ENCODE results near the gene ZNF701. TPM values are rescaled to one million over a fixed set of nuclear protein-coding genes. Genes with fewer than 3 reads are reported as not detected.

Gene ZNF701
- total RNA-seq, 4 donors from 2014 or later, result 12.2 to 21.1 (median 17.6) TPM

- no peak for TF ChIP-seq CTCF (IDR thresholded peaks at IDR 0.05; ENCODE audit: low read depth)
Measured at GRCh38 chr19:52566121-52566520, 4.0 kb upstream of the ZNF701 start.

- no peak for TF ChIP-seq CTCF (IDR thresholded peaks at IDR 0.05; ENCODE audit: low read depth)
Measured at GRCh38 chr19:52566588-52566987, 3.5 kb upstream of the ZNF701 start.

- TF ChIP-seq CTCF (IDR thresholded peaks at IDR 0.05; ENCODE audit: low read depth), result no peak
Measured at GRCh38 chr19:52567921-52568320, 2.2 kb upstream of the ZNF701 start.

- TF ChIP-seq CTCF (IDR thresholded peaks at IDR 0.05; ENCODE audit: low read depth), result no peak
Measured at GRCh38 chr19:52584736-52585440, 14.8 kb downstream of the ZNF701 start.

- TF ChIP-seq CTCF (IDR thresholded peaks at IDR 0.05; ENCODE audit: low read depth), result no peak
Measured at GRCh38 chr19:52585604-52586003, 15.5 kb downstream of the ZNF701 start.

- TF ChIP-seq CTCF (IDR thresholded peaks at IDR 0.05; ENCODE audit: low read depth), result no peak
Measured at GRCh38 chr19:52590728-52591127, 20.6 kb downstream of the ZNF701 start.

GRCh38 chr19:52592301-52592700 lies 22.2 kb downstream of the ZNF701 start:
- TF ChIP-seq CTCF (IDR thresholded peaks at IDR 0.05; ENCODE audit: low read depth), result no peak
